B cell (primary cell): ENCODE data around the gene IL1F10. TPM values are rescaled to one million over a fixed set of nuclear protein-coding genes. Genes with fewer than 3 reads are reported as not detected.

Experiments used
- ATAC-seq: fragments of 200-7000 bp; cut with Tn5 transposase; one replicate; pipeline ENCODE4 v1.10.0; 2021; ENCODE audit warnings: low read depth, mild to moderate bottlenecking, moderate number of reproducible peaks, moderate library complexity
- CTCF ChIA-PET: fragments of 350-600 bp; sonication (Branson Sonifier 250); formaldehyde crosslinking; loops from one replicate; lab custom pipeline; 2021; ENCODE audit warnings: antibody characterized with exemption, inconsistent platforms; lab: Charles Lee
- POLR2A ChIA-PET: fragments of 350-600 bp; sonication (Branson Sonifier 250); formaldehyde crosslinking; loops from one replicate; lab custom pipeline; 2021; ENCODE audit warnings: antibody characterized with exemption; lab: Charles Lee
- DNase-seq: peaks from one replicate; pipeline ENCODE4 v3.0.0; 2013
- H2AFZ ChIP-seq: 2 replicates; pipeline ENCODE4 v1.6.1; 2012; ENCODE audit warnings: mild to moderate bottlenecking, low read depth, low read length; ENCODE audit not compliant: insufficient read depth, poor library complexity, severe bottlenecking
- H3K27ac ChIP-seq, 2 donors: 1 replicate in 1 of 2; 2 replicates in 1 of 2; pipeline ENCODE4 v1.5.1; 2012 to 2013; ENCODE audit warnings: low read length in 2 of 2, mild to moderate bottlenecking in 2 of 2, moderate library complexity in 1 of 2
- H3K27me3 ChIP-seq, 4 experiments: fragments of 200-600 bp in 1 of 4; sonication (generic) in 1 of 4; replicated peaks in 1 of 4; 1 replicate in 2 of 4; 2 replicates in 2 of 4; pipeline versions ENCODE4 v1.6.1 to v1.7.0; 2013 to 2016; ENCODE audit warnings: low read length in 3 of 4, mild to moderate bottlenecking in 2 of 4, mixed read lengths in 1 of 4, moderate library complexity in 1 of 4; ENCODE audit not compliant: insufficient read depth in 4 of 4, control insufficient read depth in 3 of 4; ENCODE audit errors: control extremely low read depth in 1 of 4
- H3K36me3 ChIP-seq, 2 experiments: replicated peaks in 1 of 2; 1 replicate in 1 of 2; 2 replicates in 1 of 2; pipeline versions ENCODE4 v1.6.1 to v1.7.1; 2013; ENCODE audit warnings: low read length in 1 of 2; ENCODE audit not compliant: insufficient read depth in 2 of 2, control insufficient read depth in 1 of 2; ENCODE audit errors: control extremely low read depth in 1 of 2, extremely low read depth in 1 of 2
- H3K4me1 ChIP-seq, 2 donors: fragments of 200-600 bp in 1 of 2; sonication (generic) in 1 of 2; 1 replicate in 1 of 2; 2 replicates in 1 of 2; pipeline versions ENCODE4 v1.5.1 to v1.6.1; 2013 to 2017; ENCODE audit warnings: low read length in 2 of 2; ENCODE audit not compliant: control insufficient read depth in 2 of 2, insufficient read depth in 2 of 2
- H3K4me2 ChIP-seq: replicated peaks from 2 replicates; pipeline ENCODE3; 2012; ENCODE audit warnings: mild to moderate bottlenecking, low read depth, low read length; ENCODE audit not compliant: poor library complexity, severe bottlenecking
- H3K4me3 ChIP-seq, 5 experiments: fragments of 200-600 bp in 1 of 5; sonication (generic) in 1 of 5; 1 replicate in 3 of 5; 2 replicates in 2 of 5; pipeline versions ENCODE4 v1.5.1 to v1.7.0; 2011 to 2016; ENCODE audit warnings: low read length in 4 of 5, mild to moderate bottlenecking in 4 of 5, low read depth in 2 of 5, control low read depth in 1 of 5, moderate library complexity in 1 of 5; ENCODE audit not compliant: insufficient read depth in 1 of 5; ENCODE audit errors: control extremely low read depth in 1 of 5, extremely low read depth in 1 of 5
- H3K79me2 ChIP-seq: fragments of 200-600 bp; sonication (generic); one replicate; pipeline ENCODE4 v1.6.0; 2016; ENCODE audit warnings: low read length; ENCODE audit not compliant: control insufficient read depth, insufficient read depth
- H3K9ac ChIP-seq: fragments of 200-600 bp; sonication (generic); 2 replicates; pipeline ENCODE4 v1.6.1; 2017; ENCODE audit warnings: mild to moderate bottlenecking, low read length, moderate library complexity
- H3K9me3 ChIP-seq, 3 donors: one replicate each; pipeline versions ENCODE4 v1.6.1 to v1.7.1; 2013; ENCODE audit warnings: low read length in 2 of 3; ENCODE audit not compliant: control insufficient read depth in 2 of 3, insufficient read depth in 1 of 3; ENCODE audit errors: control extremely low read depth in 1 of 3
- H4K20me1 ChIP-seq: 2 replicates; pipeline ENCODE4 v1.6.0; 2012; ENCODE audit warnings: mild to moderate bottlenecking, low read length; ENCODE audit not compliant: insufficient read depth, control insufficient read depth, poor library complexity, severe bottlenecking
- H3K27ac Mint-ChIP-seq: one replicate; pipeline ENCODE4 v1.8.0; 2021; ENCODE audit warnings: mixed read lengths
- H3K27me3 Mint-ChIP-seq: one replicate; pipeline ENCODE4 v1.8.0; 2021; ENCODE audit warnings: mixed read lengths
- H3K4me1 Mint-ChIP-seq: one replicate; pipeline ENCODE4 v1.8.0; 2021; ENCODE audit warnings: mixed read lengths
- H3K4me3 Mint-ChIP-seq: one replicate; pipeline ENCODE4 v1.8.0; 2021; ENCODE audit warnings: mixed read lengths
- H3K9me3 Mint-ChIP-seq: one replicate; pipeline ENCODE4 v1.8.0; 2022; ENCODE audit warnings: mixed read lengths; ENCODE audit not compliant: insufficient read depth
- CTCF ChIP-seq: fragments of 200-600 bp; IDR thresholded peaks from one replicate; pipeline ENCODE4 v1.8.0; 2022; ENCODE audit warnings: antibody characterized with exemption, mild to moderate bottlenecking
- EZH2 ChIP-seq: IDR thresholded peaks from 2 replicates; pipeline ENCODE4 v1.6.1; 2012; ENCODE audit warnings: borderline replicate concordance, low read depth, mild to moderate bottlenecking, moderate library complexity, low read length; ENCODE audit not compliant: insufficient read depth, poor library complexity, severe bottlenecking
- WGBS: methylation state at CpG from one replicate; pipeline ENCODE4 v1.1.5; 2013; ENCODE audit warnings: missing lambda C conversion rate; ENCODE audit not compliant: insufficient coverage; 5-methylcytosine and 5-hydroxymethylcytosine counted together
- intact Hi-C: fragments of 100-400 bp; cut with micrococcal nuclease; formaldehyde crosslinking; loops from one replicate; pipeline ENCODE4 v1.10.0; 2022
- polyA plus RNA-seq: library from polyadenylated mRNA; depleted of rRNA; stranded (reverse); fragments of >200 nt; gene quantifications from 2 replicates; pipeline ENCODE4 v1.2.3, GENCODE V29; 2012
- total RNA-seq, 2 donors: library from RNA; stranded (reverse); fragments of 120-200 nt in 1 of 2; gene quantifications; 1 replicate in 1 of 2; 2 replicates in 1 of 2; pipeline versions ENCODE4 v1.2.3 to v1.2.4, GENCODE V29; 2013 to 2022

IL1F10 gene
- total and polyA plus RNA-seq, 2 donors (not counting 1 experiment from before 2014, with no cell fraction given): not detected

GRCh38 chr2:113102133-113102532 lies 34.4 kb downstream of the IL1F10 start:
- Histone ChIP-seq H3K4me1 (peaks cover 7 to 11% of the 10 kb centered on the region in 2 donors), H3K9ac (no peak overlapping the region), H2AFZ (no peak overlapping the region), H3K27me3 (no peaks in the 10 kb centered on the region), H3K79me2 (no peaks in the 10 kb centered on the region), H4K20me1 (no peaks in the 10 kb centered on the region), H3K36me3 (no peaks in the 10 kb centered on the region), H3K27ac (no peak overlapping the region), H3K4me2 (no peak overlapping the region), H3K4me3 (no peak overlapping the region), H3K9me3 (peaks cover 0 to 10% (median 0%) of the 10 kb centered on the region in 3 donors)
- Mint-ChIP-seq H3K4me1 (peaks cover 13% of the 10 kb centered on the region), H3K27me3 (peaks cover 7% of the 10 kb centered on the region), H3K4me3 (no peak overlapping the region), H3K27ac (no peak overlapping the region), H3K9me3 (peaks cover 2% of the 10 kb centered on the region)
- DNase-seq: no peak
- POLR2A ChIA-PET: no interaction called here
- CTCF ChIA-PET: interaction anchor here (2.3 kb wide), 1 partner anchor 22 kb away, joined by 4 read pairs; no protein-coding TSS in a partner anchor
- ATAC-seq: no peak
- TF ChIP-seq CTCF (no peak), EZH2 (no peak)
- 96% methylated on average over 2 of the region's 2 CpGs for WGBS
- intact Hi-C loops: no loop called here

- H3K27me3 ChIP-seq: no peaks in the 10 kb centered on the region
- 100% methylated on average over 4 of the region's 4 CpGs for WGBS
- H3K4me3 ChIP-seq: no peak overlapping the region
- H3K4me1 Mint-ChIP-seq: peaks cover 3% of the 10 kb centered on the region
- H3K9me3 Mint-ChIP-seq: peaks cover 2% of the 10 kb centered on the region
- H2AFZ ChIP-seq: no peak overlapping the region
- no peak overlapping the region for H3K4me3 Mint-ChIP-seq
- no peak for DNase-seq
- H3K9ac ChIP-seq: no peak overlapping the region
- no peaks in the 10 kb centered on the region for H3K79me2 ChIP-seq
- no peaks in the 10 kb centered on the region for H3K36me3 ChIP-seq
- no peak overlapping the region for H3K4me2 ChIP-seq
- CTCF ChIA-PET: no interaction called here
- ATAC-seq: no peak
- intact Hi-C loops: no loop called here
- H3K9me3 ChIP-seq: peaks cover 0 to 10% (median 0%) of the 10 kb centered on the region in 3 donors
- H3K4me1 ChIP-seq: peaks cover 3 to 4% of the 10 kb centered on the region in 2 donors
- H3K27ac Mint-ChIP-seq: no peak overlapping the region
- no peak overlapping the region for H3K27ac ChIP-seq
- peaks cover 8% of the 10 kb centered on the region for H3K27me3 Mint-ChIP-seq
- POLR2A ChIA-PET: no interaction called here
- H4K20me1 ChIP-seq: no peaks in the 10 kb centered on the region
- TF ChIP-seq EZH2: no peak
Measured at GRCh38 chr2:113103277-113103676, 35.5 kb downstream of the IL1F10 start.
